RWPE2 (cell line): ENCODE data around the gene CRACDL.

Experiments
- ATAC-seq: fragments of 200-7000 bp; cut with Tn5 transposase; 3 replicates; pipeline ENCODE4 v1.9.1; 2021; ENCODE audit warnings: low read depth
- DNase-seq: peaks from one replicate; pipeline ENCODE4 v3.0.0-alpha.2; 2020; ENCODE audit warnings: low spot score
- H3K27ac ChIP-seq: fragments of 450-650 bp; 2 replicates; pipeline ENCODE4 v1.5.1; 2017; ENCODE audit warnings: mild to moderate bottlenecking; ENCODE audit not compliant: poor library complexity, severe bottlenecking
- H3K27me3 ChIP-seq: fragments of 250-450 bp; sonication (Bioruptor Pico); 2 replicates; pipeline ENCODE4 v1.5.1; 2021; ENCODE audit warnings: mild to moderate bottlenecking, moderate library complexity; ENCODE audit not compliant: insufficient read depth, poor library complexity, severe bottlenecking
- H3K36me3 ChIP-seq: fragments of 250-450 bp; sonication (Bioruptor Pico); 2 replicates; pipeline ENCODE4 v1.5.1; 2020; ENCODE audit warnings: low read depth, mild to moderate bottlenecking, moderate library complexity
- H3K4me1 ChIP-seq: fragments of 250-450 bp; sonication (Bioruptor Pico); 2 replicates; pipeline ENCODE4 v1.5.1; 2021; ENCODE audit warnings: mild to moderate bottlenecking, moderate library complexity; ENCODE audit not compliant: insufficient read depth, poor library complexity, severe bottlenecking
- H3K4me3 ChIP-seq: fragments of 250-450 bp; sonication (Bioruptor Pico); 2 replicates; pipeline ENCODE4 v1.5.1; 2021; ENCODE audit warnings: mild to moderate bottlenecking, moderate library complexity; ENCODE audit not compliant: severe bottlenecking
- H3K9me3 ChIP-seq: fragments of 250-450 bp; sonication (Bioruptor Pico); 2 replicates; pipeline ENCODE4 v1.5.1; 2021; ENCODE audit warnings: mild to moderate bottlenecking, moderate library complexity; ENCODE audit not compliant: severe bottlenecking
- TF ChIP-seq, protein P1 (sequence below): fragments of 450-650 bp; IDR thresholded peaks from one replicate; pipeline ENCODE4 v1.5.1; 2017; ENCODE audit warnings: mild to moderate bottlenecking, moderate library complexity; ENCODE audit not compliant: poor library complexity, severe bottlenecking

Gene CRACDL

GRCh38 chr2:98824256-98825019, 111.6 kb downstream of the CRACDL start:
- no peaks in the 10 kb centered on the region for H3K9me3 ChIP-seq
- H3K27ac ChIP-seq: no peak overlapping the region
- H3K4me3 ChIP-seq: no peak overlapping the region
- ATAC-seq (no peak), DNase-seq (no peak)
- no peaks in the 10 kb centered on the region for H3K27me3 ChIP-seq
- no peaks in the 10 kb centered on the region for H3K4me1 ChIP-seq
- TF ChIP-seq, protein P1, sequence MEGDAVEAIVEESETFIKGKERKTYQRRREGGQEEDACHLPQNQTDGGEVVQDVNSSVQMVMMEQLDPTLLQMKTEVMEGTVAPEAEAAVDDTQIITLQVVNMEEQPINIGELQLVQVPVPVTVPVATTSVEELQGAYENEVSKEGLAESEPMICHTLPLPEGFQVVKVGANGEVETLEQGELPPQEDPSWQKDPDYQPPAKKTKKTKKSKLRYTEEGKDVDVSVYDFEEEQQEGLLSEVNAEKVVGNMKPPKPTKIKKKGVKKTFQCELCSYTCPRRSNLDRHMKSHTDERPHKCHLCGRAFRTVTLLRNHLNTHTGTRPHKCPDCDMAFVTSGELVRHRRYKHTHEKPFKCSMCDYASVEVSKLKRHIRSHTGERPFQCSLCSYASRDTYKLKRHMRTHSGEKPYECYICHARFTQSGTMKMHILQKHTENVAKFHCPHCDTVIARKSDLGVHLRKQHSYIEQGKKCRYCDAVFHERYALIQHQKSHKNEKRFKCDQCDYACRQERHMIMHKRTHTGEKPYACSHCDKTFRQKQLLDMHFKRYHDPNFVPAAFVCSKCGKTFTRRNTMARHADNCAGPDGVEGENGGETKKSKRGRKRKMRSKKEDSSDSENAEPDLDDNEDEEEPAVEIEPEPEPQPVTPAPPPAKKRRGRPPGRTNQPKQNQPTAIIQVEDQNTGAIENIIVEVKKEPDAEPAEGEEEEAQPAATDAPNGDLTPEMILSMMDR: no peak
- no peaks in the 10 kb centered on the region for H3K36me3 ChIP-seq

- no peak overlapping the region for H3K27ac ChIP-seq
- H3K4me1 ChIP-seq: no peaks in the 10 kb centered on the region
- peak overlapping the region; percentile 34 for H3K4me3 ChIP-seq
- ATAC-seq (peak; percentile 24; the same call in 1 of the 3 replicates), DNase-seq (no peak)
- H3K9me3 ChIP-seq: no peaks in the 10 kb centered on the region
- TF ChIP-seq, protein P1: no peak
- H3K27me3 ChIP-seq: no peaks in the 10 kb centered on the region
- H3K36me3 ChIP-seq: no peaks in the 10 kb centered on the region
These were observed 112.5 kb downstream of the CRACDL start for GRCh38 chr2:98823196-98824170.

DNA sequence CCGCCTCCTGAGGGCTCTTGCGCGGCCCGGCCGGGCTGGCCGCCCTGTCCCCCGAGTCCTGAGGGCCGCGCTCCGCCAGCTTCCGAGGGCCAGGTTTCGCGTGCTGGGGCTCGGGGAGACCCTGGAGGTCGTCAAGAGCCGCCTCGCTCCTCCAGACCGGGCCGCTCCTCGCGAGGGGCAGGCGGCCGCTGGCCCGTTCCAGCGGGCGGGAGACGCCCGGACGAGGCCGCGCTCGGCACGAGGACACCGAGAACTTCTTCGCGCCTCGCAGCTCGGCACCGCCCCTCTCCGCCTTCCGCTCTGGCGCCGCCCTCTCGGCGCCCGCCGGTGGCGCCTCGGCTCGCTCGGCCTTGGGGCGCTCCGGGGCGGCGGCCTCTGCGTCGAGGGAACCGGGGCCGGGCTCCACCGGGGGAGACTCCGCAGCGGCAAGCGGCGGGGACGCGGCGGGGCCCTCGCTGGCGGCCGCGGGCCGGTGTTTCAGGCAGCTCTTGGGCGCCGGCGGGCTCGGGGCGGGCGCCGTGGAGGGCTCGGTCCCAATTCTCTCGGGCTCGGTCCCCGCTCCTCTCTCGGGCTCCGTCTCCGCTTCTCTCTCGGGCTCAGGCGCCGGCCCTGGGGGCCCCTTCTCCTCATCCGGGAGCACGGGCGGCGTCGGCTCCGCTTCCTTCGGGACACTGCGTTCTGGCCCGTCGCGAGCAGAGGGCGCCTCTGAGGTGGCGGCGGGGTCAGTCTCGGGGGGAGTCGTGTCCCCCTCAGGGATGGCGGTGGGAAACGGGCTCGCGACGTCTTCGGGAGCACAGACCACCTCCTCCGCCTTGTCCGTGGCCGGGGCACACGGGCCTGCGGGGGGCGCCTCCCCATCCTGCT, 113.5 kb downstream of the CRACDL start:
- DNase-seq (no peak), ATAC-seq (peak; percentile 63)
- no peak overlapping the region for H3K27ac ChIP-seq
- no peaks in the 10 kb centered on the region for H3K4me1 ChIP-seq
- TF ChIP-seq, protein P1: peak; percentile 63
- no peaks in the 10 kb centered on the region for H3K36me3 ChIP-seq
- H3K9me3 ChIP-seq: no peaks in the 10 kb centered on the region
- H3K4me3 ChIP-seq: peak overlapping the region; percentile 34
- H3K27me3 ChIP-seq: no peaks in the 10 kb centered on the region

- no peak for DNase-seq
- no peaks in the 10 kb centered on the region for H3K4me1 ChIP-seq
- H3K27ac ChIP-seq: no peak overlapping the region
- no peak for ATAC-seq
- H3K36me3 ChIP-seq: no peaks in the 10 kb centered on the region
- H3K9me3 ChIP-seq: no peaks in the 10 kb centered on the region
- no peak overlapping the region for H3K4me3 ChIP-seq
- H3K27me3 ChIP-seq: no peaks in the 10 kb centered on the region
- TF ChIP-seq, protein P1: no peak
These were observed 114.3 kb downstream of the CRACDL start for GRCh38 chr2:98821629-98822135.
